HepG2 (cell line): ENCODE data around the gene ANKLE1. TPM values are rescaled to one million over a fixed set of nuclear protein-coding genes. Genes with fewer than 3 reads are reported as not detected.

ENCODE experiments used
- AGO2 ChIP-seq: fragments of 200-400 bp; formaldehyde crosslinking; optimal IDR thresholded peaks from 2 replicates; pipeline ENCODE3; 2017; ENCODE audit warnings: mild to moderate bottlenecking, low read depth, low read length, moderate library complexity
- ATF4 ChIP-seq, 2 experiments: fragments of 450-650 bp in 1 of 2; sonication (generic) in 1 of 2; formaldehyde crosslinking; IDR thresholded peaks; 2 replicates each; pipeline versions ENCODE4 v1.5.0 to v1.8.0; 2020 to 2022; ENCODE audit warnings: mild to moderate bottlenecking in 1 of 2, missing genetic modification reagents in 1 of 2
- CREBL2 ChIP-seq: sonication (generic); formaldehyde crosslinking; IDR thresholded peaks from 2 replicates; pipeline ENCODE4 v1.8.1; 2023; ENCODE audit warnings: missing genetic modification reagents, mild to moderate bottlenecking, borderline replicate concordance
- DR1 ChIP-seq: sonication (generic); formaldehyde crosslinking; IDR thresholded peaks from 2 replicates; pipeline ENCODE4 v1.8.0; 2021; ENCODE audit warnings: mild to moderate bottlenecking, missing genetic modification reagents, inconsistent platforms
- KAT2B ChIP-seq: fragments of 150-350 bp; IDR thresholded peaks from 2 replicates; pipeline ENCODE4 v1.6.1; 2014; ENCODE audit warnings: low read depth, low read length, borderline replicate concordance
- KLF12 ChIP-seq: sonication (generic); formaldehyde crosslinking; IDR thresholded peaks from 2 replicates; pipeline ENCODE4 v1.4.0; 2020; ENCODE audit warnings: missing genetic modification reagents, borderline replicate concordance
- KMT2B ChIP-seq: IDR thresholded peaks from 2 replicates; pipeline ENCODE4 v1.6.1; 2016; ENCODE audit warnings: missing genetic modification reagents, missing compliant biosample characterization
- MTA3 ChIP-seq: sonication (generic); formaldehyde crosslinking; IDR thresholded peaks from 2 replicates; pipeline ENCODE4 v1.4.0; 2020; ENCODE audit warnings: missing genetic modification reagents
- NONO ChIP-seq, 2 experiments: fragments of 450-650 bp in 1 of 2; sonication (generic) in 1 of 2; formaldehyde crosslinking in 1 of 2; IDR thresholded peaks in 1 of 2; conservative IDR thresholded peaks in 1 of 2; 2 replicates each; pipeline versions ENCODE4 v1.6.1 to v1.8.0; 2017 to 2022; ENCODE audit warnings: mild to moderate bottlenecking in 1 of 2, missing genetic modification reagents in 1 of 2, moderate library complexity in 1 of 2
- PHB2 ChIP-seq: fragments of 450-650 bp; IDR thresholded peaks from 2 replicates; pipeline ENCODE4 v1.6.1; 2018; ENCODE audit not compliant: partially characterized antibody
- PREB ChIP-seq: sonication (generic); formaldehyde crosslinking; IDR thresholded peaks from 2 replicates; pipeline ENCODE4 v1.4.0; 2020; ENCODE audit warnings: missing genetic modification reagents
- PRPF4 ChIP-seq: fragments of 200-400 bp; formaldehyde crosslinking; IDR thresholded peaks from 2 replicates; pipeline ENCODE4 v1.6.1; 2016; ENCODE audit warnings: low read length, low read depth; ENCODE audit not compliant: poor library complexity, severe bottlenecking
- RFXAP ChIP-seq: sonication (generic); formaldehyde crosslinking; IDR thresholded peaks from 2 replicates; pipeline ENCODE4 v1.4.0; 2020; ENCODE audit warnings: missing genetic modification reagents, borderline replicate concordance
- SIN3A ChIP-seq: IDR thresholded peaks from 2 replicates; pipeline ENCODE4 v1.6.1; 2011; ENCODE audit warnings: low read depth, mild to moderate bottlenecking, control low read depth, low read length, borderline replicate concordance
- TBX3 ChIP-seq: fragments of 450-650 bp; IDR thresholded peaks from 2 replicates; pipeline ENCODE4 v1.6.1; 2017; ENCODE audit warnings: antibody characterized with exemption, mild to moderate bottlenecking, inconsistent platforms, borderline replicate concordance
- TMF1 ChIP-seq: sonication (generic); formaldehyde crosslinking; IDR thresholded peaks from 2 replicates; pipeline ENCODE4 v1.8.1; 2022; ENCODE audit warnings: low read depth, missing genetic modification reagents
- ZFX ChIP-seq: sonication (generic); formaldehyde crosslinking; IDR thresholded peaks from 2 replicates; pipeline ENCODE4 v1.4.0; 2020; ENCODE audit warnings: mild to moderate bottlenecking, low read depth, missing genetic modification reagents, moderate library complexity
- ZMAT5 ChIP-seq: sonication (generic); formaldehyde crosslinking; IDR thresholded peaks from 2 replicates; pipeline ENCODE4 v1.5.0; 2020; ENCODE audit warnings: mild to moderate bottlenecking, low read depth, missing genetic modification reagents, borderline replicate concordance
- ZNF446 ChIP-seq: sonication (generic); formaldehyde crosslinking; IDR thresholded peaks from 2 replicates; pipeline ENCODE4 v1.5.0; 2020; ENCODE audit warnings: mild to moderate bottlenecking, missing genetic modification reagents
- ZNF547 ChIP-seq: sonication (generic); formaldehyde crosslinking; IDR thresholded peaks from 2 replicates; pipeline ENCODE4 v1.5.1; 2020; ENCODE audit warnings: mild to moderate bottlenecking, missing genetic modification reagents
- ZNF615 ChIP-seq: sonication (generic); formaldehyde crosslinking; IDR thresholded peaks from 2 replicates; pipeline ENCODE4 v1.5.0; 2020; ENCODE audit warnings: mild to moderate bottlenecking, missing genetic modification reagents, borderline replicate concordance
- ZNF660 ChIP-seq: sonication (generic); formaldehyde crosslinking; IDR thresholded peaks from 2 replicates; pipeline ENCODE4 v1.5.1; 2020; ENCODE audit warnings: mild to moderate bottlenecking, low read depth, missing genetic modification reagents, borderline replicate concordance
- ZNF777 ChIP-seq: sonication (generic); formaldehyde crosslinking; IDR thresholded peaks from 2 replicates; pipeline ENCODE4 v1.4.0; 2020; ENCODE audit warnings: missing genetic modification reagents
- ZNF781 ChIP-seq: sonication (generic); formaldehyde crosslinking; IDR thresholded peaks from 2 replicates; pipeline ENCODE4 v1.5.1; 2020; ENCODE audit warnings: borderline replicate concordance, mild to moderate bottlenecking, missing genetic modification reagents; ENCODE audit errors: not compliant biosample characterization
- ZNF790 ChIP-seq: sonication (generic); formaldehyde crosslinking; IDR thresholded peaks from 2 replicates; pipeline ENCODE4 v1.8.0; 2022; ENCODE audit warnings: missing genetic modification reagents, mild to moderate bottlenecking, borderline replicate concordance
- ZSCAN25 ChIP-seq: sonication (generic); formaldehyde crosslinking; IDR thresholded peaks from 2 replicates; pipeline ENCODE4 v1.8.0; 2022; ENCODE audit warnings: mild to moderate bottlenecking, missing genetic modification reagents
- polyA plus RNA-seq, 8 experiments: library from polyadenylated mRNA; depleted of rRNA in 3 of 8; stranded (reverse) in 7 of 8; unstranded in 1 of 8; fragments of >200 nt; fragmentation: Illumina TruSeq in 4 of 8; extraction: Trizol in 4 of 8; gene quantifications; 2 replicates each; pipeline versions ENCODE4 v1.2.1 to v1.2.3, GENCODE V29; 2011 to 2016; ENCODE audit warnings: low read depth in 4 of 8, missing spikeins in 1 of 8, mixed read lengths in 1 of 8; ENCODE audit not compliant: insufficient read depth in 1 of 8
- total RNA-seq, 5 experiments: library from RNA; depleted of rRNA; stranded (reverse); fragments of >200 nt; fragmentation: Illumina TruSeq; extraction: Trizol; gene quantifications; 2 replicates each; pipeline ENCODE4 v1.2.3, GENCODE V29; 2016; ENCODE audit warnings: low read depth in 1 of 5

Gene ANKLE1
- total and polyA plus RNA-seq, 2 of the 13 experiments (the other 11 are each of a cell fraction or from before 2014, with no cell fraction given) = 0.69 to 1.5 TPM

GRCh38 chr19:17305517-17306284, 24.0 kb downstream of the ANKLE1 start, which contains the start of gene MRPL34 (continued):
- TF ChIP-seq ZMAT5 (CRISPR knock-in tag) (no peak), KAT2B (no peak), ZNF547 (CRISPR knock-in tag) (peak; percentile 40; the same call in 1 of the 2 replicates), ZNF781 (CRISPR knock-in tag) (peak; percentile 92), ZNF446 (CRISPR knock-in tag) (0 out of 2 replicates have a peak, but pooled peaks have one; percentile 7), PHB2 (no peak), ZNF777 (CRISPR knock-in tag) (peak; percentile 25; the same call in 1 of the 2 replicates), ZNF790 (no peak), ZNF660 (CRISPR knock-in tag) (no peak), AGO2 (peak; percentile 80), MTA3 (CRISPR knock-in tag) (no peak), ZNF615 (CRISPR knock-in tag) (no peak), TBX3 (0 out of 2 replicates have a peak, but pooled peaks have one; percentile 33), DR1 (CRISPR knock-in tag) (peak; percentile 63), PREB (CRISPR knock-in tag) (no peak), ZSCAN25 (CRISPR knock-in tag) (no peak), KLF12 (CRISPR knock-in tag) (no peak), NONO (IDR thresholded peaks at IDR 0.05) (no peak), NONO (CRISPR knock-in tag; conservative IDR thresholded peaks at IDR 0.05) (no peak; the same call in 1 of the 2 replicates), TMF1 (CRISPR knock-in tag) (no peak), PRPF4 (no peak), ATF4 (CRISPR knock-in tag; IDR thresholded peaks at IDR 0.05) (no peak), RFXAP (CRISPR knock-in tag) (no peak), ZFX (CRISPR knock-in tag) (peak; percentile 89), KMT2B (CRISPR knock-in tag) (no peak; the same call in 1 of the 2 replicates), CREBL2 (no peak), SIN3A (peak; percentile 72; the same call in 1 of the 2 replicates)
